B cell (primary cell): ENCODE results near the gene ZNF525. TPM values are rescaled to one million over a fixed set of nuclear protein-coding genes. Genes with fewer than 3 reads are reported as not detected.

Experiments used
- ATAC-seq: fragments of 200-7000 bp; cut with Tn5 transposase; one replicate; pipeline ENCODE4 v1.10.0; 2021; ENCODE audit warnings: low read depth, mild to moderate bottlenecking, moderate number of reproducible peaks, moderate library complexity
- CTCF ChIA-PET: fragments of 350-600 bp; sonication (Branson Sonifier 250); formaldehyde crosslinking; loops from one replicate; lab custom pipeline; 2021; ENCODE audit warnings: antibody characterized with exemption, inconsistent platforms; lab: Charles Lee
- POLR2A ChIA-PET: fragments of 350-600 bp; sonication (Branson Sonifier 250); formaldehyde crosslinking; loops from one replicate; lab custom pipeline; 2021; ENCODE audit warnings: antibody characterized with exemption; lab: Charles Lee
- DNase-seq: peaks from one replicate; pipeline ENCODE4 v3.0.0; 2013
- H2AFZ ChIP-seq: 2 replicates; pipeline ENCODE4 v1.6.1; 2012; ENCODE audit warnings: mild to moderate bottlenecking, low read depth, low read length; ENCODE audit not compliant: insufficient read depth, poor library complexity, severe bottlenecking
- H3K27ac ChIP-seq, 2 donors: 1 replicate in 1 of 2; 2 replicates in 1 of 2; pipeline ENCODE4 v1.5.1; 2012 to 2013; ENCODE audit warnings: low read length in 2 of 2, mild to moderate bottlenecking in 2 of 2, moderate library complexity in 1 of 2
- H3K27me3 ChIP-seq, 4 experiments: fragments of 200-600 bp in 1 of 4; sonication (generic) in 1 of 4; replicated peaks in 1 of 4; 1 replicate in 2 of 4; 2 replicates in 2 of 4; pipeline versions ENCODE4 v1.6.1 to v1.7.0; 2013 to 2016; ENCODE audit warnings: low read length in 3 of 4, mild to moderate bottlenecking in 2 of 4, mixed read lengths in 1 of 4, moderate library complexity in 1 of 4; ENCODE audit not compliant: insufficient read depth in 4 of 4, control insufficient read depth in 3 of 4; ENCODE audit errors: control extremely low read depth in 1 of 4
- H3K36me3 ChIP-seq, 2 experiments: replicated peaks in 1 of 2; 1 replicate in 1 of 2; 2 replicates in 1 of 2; pipeline versions ENCODE4 v1.6.1 to v1.7.1; 2013; ENCODE audit warnings: low read length in 1 of 2; ENCODE audit not compliant: insufficient read depth in 2 of 2, control insufficient read depth in 1 of 2; ENCODE audit errors: control extremely low read depth in 1 of 2, extremely low read depth in 1 of 2
- H3K4me1 ChIP-seq, 2 donors: fragments of 200-600 bp in 1 of 2; sonication (generic) in 1 of 2; 1 replicate in 1 of 2; 2 replicates in 1 of 2; pipeline versions ENCODE4 v1.5.1 to v1.6.1; 2013 to 2017; ENCODE audit warnings: low read length in 2 of 2; ENCODE audit not compliant: control insufficient read depth in 2 of 2, insufficient read depth in 2 of 2
- H3K4me2 ChIP-seq: replicated peaks from 2 replicates; pipeline ENCODE3; 2012; ENCODE audit warnings: mild to moderate bottlenecking, low read depth, low read length; ENCODE audit not compliant: poor library complexity, severe bottlenecking
- H3K4me3 ChIP-seq, 5 experiments: fragments of 200-600 bp in 1 of 5; sonication (generic) in 1 of 5; 1 replicate in 3 of 5; 2 replicates in 2 of 5; pipeline versions ENCODE4 v1.5.1 to v1.7.0; 2011 to 2016; ENCODE audit warnings: low read length in 4 of 5, mild to moderate bottlenecking in 4 of 5, low read depth in 2 of 5, control low read depth in 1 of 5, moderate library complexity in 1 of 5; ENCODE audit not compliant: insufficient read depth in 1 of 5; ENCODE audit errors: control extremely low read depth in 1 of 5, extremely low read depth in 1 of 5
- H3K79me2 ChIP-seq: fragments of 200-600 bp; sonication (generic); one replicate; pipeline ENCODE4 v1.6.0; 2016; ENCODE audit warnings: low read length; ENCODE audit not compliant: control insufficient read depth, insufficient read depth
- H3K9ac ChIP-seq: fragments of 200-600 bp; sonication (generic); 2 replicates; pipeline ENCODE4 v1.6.1; 2017; ENCODE audit warnings: mild to moderate bottlenecking, low read length, moderate library complexity
- H3K9me3 ChIP-seq, 3 donors: one replicate each; pipeline versions ENCODE4 v1.6.1 to v1.7.1; 2013; ENCODE audit warnings: low read length in 2 of 3; ENCODE audit not compliant: control insufficient read depth in 2 of 3, insufficient read depth in 1 of 3; ENCODE audit errors: control extremely low read depth in 1 of 3
- H4K20me1 ChIP-seq: 2 replicates; pipeline ENCODE4 v1.6.0; 2012; ENCODE audit warnings: mild to moderate bottlenecking, low read length; ENCODE audit not compliant: insufficient read depth, control insufficient read depth, poor library complexity, severe bottlenecking
- H3K27ac Mint-ChIP-seq: one replicate; pipeline ENCODE4 v1.8.0; 2021; ENCODE audit warnings: mixed read lengths
- H3K27me3 Mint-ChIP-seq: one replicate; pipeline ENCODE4 v1.8.0; 2021; ENCODE audit warnings: mixed read lengths
- H3K4me1 Mint-ChIP-seq: one replicate; pipeline ENCODE4 v1.8.0; 2021; ENCODE audit warnings: mixed read lengths
- H3K4me3 Mint-ChIP-seq: one replicate; pipeline ENCODE4 v1.8.0; 2021; ENCODE audit warnings: mixed read lengths
- H3K9me3 Mint-ChIP-seq: one replicate; pipeline ENCODE4 v1.8.0; 2022; ENCODE audit warnings: mixed read lengths; ENCODE audit not compliant: insufficient read depth
- CTCF ChIP-seq: fragments of 200-600 bp; IDR thresholded peaks from one replicate; pipeline ENCODE4 v1.8.0; 2022; ENCODE audit warnings: antibody characterized with exemption, mild to moderate bottlenecking
- EZH2 ChIP-seq: IDR thresholded peaks from 2 replicates; pipeline ENCODE4 v1.6.1; 2012; ENCODE audit warnings: borderline replicate concordance, low read depth, mild to moderate bottlenecking, moderate library complexity, low read length; ENCODE audit not compliant: insufficient read depth, poor library complexity, severe bottlenecking
- WGBS: methylation state at CpG from one replicate; pipeline ENCODE4 v1.1.5; 2013; ENCODE audit warnings: missing lambda C conversion rate; ENCODE audit not compliant: insufficient coverage; 5-methylcytosine and 5-hydroxymethylcytosine counted together
- intact Hi-C: fragments of 100-400 bp; cut with micrococcal nuclease; formaldehyde crosslinking; loops from one replicate; pipeline ENCODE4 v1.10.0; 2022
- polyA plus RNA-seq: library from polyadenylated mRNA; depleted of rRNA; stranded (reverse); fragments of >200 nt; gene quantifications from 2 replicates; pipeline ENCODE4 v1.2.3, GENCODE V29; 2012
- total RNA-seq, 2 donors: library from RNA; stranded (reverse); fragments of 120-200 nt in 1 of 2; gene quantifications; 1 replicate in 1 of 2; 2 replicates in 1 of 2; pipeline versions ENCODE4 v1.2.3 to v1.2.4, GENCODE V29; 2013 to 2022

Gene ZNF525
- total and polyA plus RNA-seq, 2 donors (not counting 1 experiment from before 2014, with no cell fraction given) = 7.5 to 33.8 TPM

- no peaks in the 10 kb centered on the region for H3K4me1 Mint-ChIP-seq
- no peak for TF ChIP-seq CTCF
- TF ChIP-seq EZH2 = no peak
- no peak overlapping the region for H3K9ac ChIP-seq
- DNase-seq = no peak
- WGBS = no CpG with 5 or more reads among the region's 1 CpG
- intact Hi-C loops = no loop called here
- H4K20me1 ChIP-seq = no peaks in the 10 kb centered on the region
- ChIA-PET POLR2A (no interaction called here), CTCF (no interaction called here)
- no peak for ATAC-seq
- no peak overlapping the region for H3K4me3 Mint-ChIP-seq
- no peaks in the 10 kb centered on the region for H3K4me1 ChIP-seq
- no peaks in the 10 kb centered on the region for H3K27me3 ChIP-seq
- H3K9me3 Mint-ChIP-seq = peaks cover 27% of the 10 kb centered on the region
- H3K27ac Mint-ChIP-seq = no peak overlapping the region
- no peaks in the 10 kb centered on the region for H3K79me2 ChIP-seq
- H2AFZ ChIP-seq = no peak overlapping the region
- H3K4me2 ChIP-seq = no peak overlapping the region
- no peak overlapping the region for H3K27ac ChIP-seq
- peaks cover 5 to 11% of the 10 kb centered on the region in 2 experiments for H3K36me3 ChIP-seq
- peaks cover 14 to 75% (median 51%) of the 10 kb centered on the region in 3 donors for H3K9me3 ChIP-seq
- no peaks in the 10 kb centered on the region for H3K27me3 Mint-ChIP-seq
- no peak overlapping the region for H3K4me3 ChIP-seq
Observed at GRCh38 chr19:53355739-53356138, 9.8 kb upstream of the ZNF525 start.

DNA sequence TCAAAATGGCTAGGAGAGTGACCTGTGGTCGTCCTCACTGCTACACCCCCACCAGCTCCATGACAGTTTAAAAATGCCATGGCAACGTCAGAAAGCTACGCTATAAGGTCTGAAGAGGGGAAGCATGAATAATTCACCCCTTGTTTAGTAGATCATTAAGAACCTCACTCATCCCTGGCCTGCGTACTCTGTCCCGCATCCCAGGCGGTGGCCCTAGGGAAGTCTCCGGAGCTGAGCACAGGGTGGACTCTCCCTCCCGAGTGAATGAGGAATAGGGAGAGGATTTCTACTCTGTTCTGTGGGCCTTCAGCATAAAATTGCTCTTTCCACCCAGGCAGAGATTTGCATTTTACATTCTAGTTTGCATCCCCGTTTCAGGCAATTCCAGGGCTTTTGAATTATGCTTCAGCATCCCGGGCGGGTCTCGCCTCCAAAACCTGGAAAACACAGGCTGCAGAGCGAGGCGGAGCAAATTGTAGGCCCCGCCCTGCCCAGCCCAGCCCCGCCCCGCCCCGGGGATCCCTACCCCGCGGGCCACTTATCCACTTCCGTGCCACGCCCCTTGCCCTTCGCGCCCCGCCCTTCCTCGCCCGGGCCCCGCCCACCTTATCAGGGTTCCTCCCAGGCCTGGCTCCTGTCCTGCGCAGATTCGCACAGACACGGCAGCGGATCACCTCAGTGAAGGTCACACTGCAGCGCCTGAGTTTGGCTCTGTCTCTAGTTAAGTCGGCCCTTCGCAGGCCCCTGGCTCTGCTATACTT, 7.5 kb upstream of the ZNF525 start:
- ATAC-seq = no peak

More for the DNA sequence above, 7.5 kb upstream of the ZNF525 start:
- H3K9me3 Mint-ChIP-seq = peaks cover 12% of the 10 kb centered on the region
- no peak overlapping the region for H3K27ac Mint-ChIP-seq
- H3K4me1 Mint-ChIP-seq = no peaks in the 10 kb centered on the region
- peaks cover 7 to 53% (median 52%) of the 10 kb centered on the region in 3 donors for H3K9me3 ChIP-seq
- no peak overlapping the region for H3K4me2 ChIP-seq
- no peaks in the 10 kb centered on the region for H3K4me1 ChIP-seq
- ChIA-PET CTCF (interaction anchor here (2.6 kb wide), 1 partner anchor 163 kb away, joined by 12 read pairs; no protein-coding TSS in a partner anchor), POLR2A (no interaction called here)
- no peak overlapping the region for H3K4me3 Mint-ChIP-seq
- no peaks in the 10 kb centered on the region for H3K79me2 ChIP-seq
- no peaks in the 10 kb centered on the region for H3K27me3 ChIP-seq
- intact Hi-C loops = no loop called here
- no peak overlapping the region for H3K27ac ChIP-seq
- H4K20me1 ChIP-seq = no peaks in the 10 kb centered on the region
- DNase-seq = no peak
- no peaks in the 10 kb centered on the region for H3K27me3 Mint-ChIP-seq
- TF ChIP-seq EZH2 (no peak), CTCF (no peak)
- H3K9ac ChIP-seq = no peak overlapping the region
- H2AFZ ChIP-seq = no peak overlapping the region
- H3K4me3 ChIP-seq = no peak overlapping the region
- H3K36me3 ChIP-seq = no peaks in the 10 kb centered on the region
- WGBS = 67% methylated on average over 28 of the region's 35 CpGs
